ENCODE results near the gene MRPL3.

MRPL3 gene

DNA sequence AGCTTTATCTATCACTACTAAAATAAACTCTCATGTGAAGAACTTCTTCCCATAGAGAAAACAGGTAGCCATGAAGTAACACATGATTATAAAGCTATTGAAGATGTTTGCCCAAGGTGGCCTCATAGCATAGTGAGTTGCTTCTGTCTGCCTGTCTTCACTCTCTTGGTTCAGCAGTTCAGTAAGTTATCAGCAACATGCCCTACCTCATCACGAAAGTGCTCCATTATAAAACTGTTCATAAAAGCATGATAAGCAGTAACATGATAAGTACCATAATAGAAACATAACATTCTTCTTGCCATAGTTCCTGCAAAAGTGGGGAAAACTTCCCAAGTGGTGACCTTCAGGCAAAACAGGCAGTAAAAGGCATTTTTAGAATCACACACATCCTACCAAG lies 45.6 kb downstream of the MRPL3 start:
- no peak for ATAC-seq (ENCODE audit: low read depth)
- no peak overlapping the region for H3K4me3 ChIP-seq (ENCODE audit: severe bottlenecking)
- peaks cover 26% of the 10 kb centered on the region for H3K36me3 ChIP-seq (ENCODE audit: low read depth)
- H3K4me1 ChIP-seq (ENCODE audit: insufficient read depth, poor library complexity, severe bottlenecking) = no peaks in the 10 kb centered on the region
- DNase-seq (ENCODE audit: low spot score) = no peak
- H3K27me3 ChIP-seq (ENCODE audit: insufficient read depth, poor library complexity, severe bottlenecking) = no peaks in the 10 kb centered on the region
- no peaks in the 10 kb centered on the region for H3K9me3 ChIP-seq (ENCODE audit: severe bottlenecking)
- TF ChIP-seq, protein P1, sequence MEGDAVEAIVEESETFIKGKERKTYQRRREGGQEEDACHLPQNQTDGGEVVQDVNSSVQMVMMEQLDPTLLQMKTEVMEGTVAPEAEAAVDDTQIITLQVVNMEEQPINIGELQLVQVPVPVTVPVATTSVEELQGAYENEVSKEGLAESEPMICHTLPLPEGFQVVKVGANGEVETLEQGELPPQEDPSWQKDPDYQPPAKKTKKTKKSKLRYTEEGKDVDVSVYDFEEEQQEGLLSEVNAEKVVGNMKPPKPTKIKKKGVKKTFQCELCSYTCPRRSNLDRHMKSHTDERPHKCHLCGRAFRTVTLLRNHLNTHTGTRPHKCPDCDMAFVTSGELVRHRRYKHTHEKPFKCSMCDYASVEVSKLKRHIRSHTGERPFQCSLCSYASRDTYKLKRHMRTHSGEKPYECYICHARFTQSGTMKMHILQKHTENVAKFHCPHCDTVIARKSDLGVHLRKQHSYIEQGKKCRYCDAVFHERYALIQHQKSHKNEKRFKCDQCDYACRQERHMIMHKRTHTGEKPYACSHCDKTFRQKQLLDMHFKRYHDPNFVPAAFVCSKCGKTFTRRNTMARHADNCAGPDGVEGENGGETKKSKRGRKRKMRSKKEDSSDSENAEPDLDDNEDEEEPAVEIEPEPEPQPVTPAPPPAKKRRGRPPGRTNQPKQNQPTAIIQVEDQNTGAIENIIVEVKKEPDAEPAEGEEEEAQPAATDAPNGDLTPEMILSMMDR (IDR thresholded peaks at IDR 0.05; ENCODE audit: poor library complexity, severe bottlenecking) = no peak
- H3K27ac ChIP-seq (ENCODE audit: poor library complexity, severe bottlenecking) = no peak overlapping the region

DNA sequence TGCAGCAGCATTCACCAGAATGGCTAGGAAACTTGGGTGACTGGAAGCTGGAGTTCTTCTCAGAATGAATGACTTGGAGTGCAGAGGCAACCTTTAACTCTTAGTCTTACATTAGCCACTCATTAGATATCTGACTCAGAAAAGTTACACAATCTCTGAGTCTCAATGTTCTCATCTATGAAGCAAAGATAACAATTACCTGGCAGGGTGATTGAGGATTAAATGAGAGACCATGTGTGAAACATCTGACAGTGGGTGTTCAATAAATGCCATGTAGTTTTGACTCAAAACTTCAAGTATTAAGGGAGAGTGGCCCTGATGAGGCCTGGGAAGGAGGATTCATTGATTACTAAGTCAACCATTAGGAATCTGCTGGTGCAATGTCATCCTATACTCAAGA lies 48.3 kb downstream of the MRPL3 start:
- H3K4me3 ChIP-seq (ENCODE audit: severe bottlenecking) = no peak overlapping the region
- ATAC-seq (ENCODE audit: low read depth) (peak; percentile 84), DNase-seq (ENCODE audit: low spot score) (no peak)
- TF ChIP-seq, protein P1 (IDR thresholded peaks at IDR 0.05; ENCODE audit: poor library complexity, severe bottlenecking) = no peak
- H3K27ac ChIP-seq (ENCODE audit: poor library complexity, severe bottlenecking) = no peak overlapping the region
- no peaks in the 10 kb centered on the region for H3K27me3 ChIP-seq (ENCODE audit: insufficient read depth, poor library complexity, severe bottlenecking)
- peaks cover 4% of the 10 kb centered on the region for H3K36me3 ChIP-seq (ENCODE audit: low read depth)
- no peaks in the 10 kb centered on the region for H3K4me1 ChIP-seq (ENCODE audit: insufficient read depth, poor library complexity, severe bottlenecking)
- no peaks in the 10 kb centered on the region for H3K9me3 ChIP-seq (ENCODE audit: severe bottlenecking)

DNA sequence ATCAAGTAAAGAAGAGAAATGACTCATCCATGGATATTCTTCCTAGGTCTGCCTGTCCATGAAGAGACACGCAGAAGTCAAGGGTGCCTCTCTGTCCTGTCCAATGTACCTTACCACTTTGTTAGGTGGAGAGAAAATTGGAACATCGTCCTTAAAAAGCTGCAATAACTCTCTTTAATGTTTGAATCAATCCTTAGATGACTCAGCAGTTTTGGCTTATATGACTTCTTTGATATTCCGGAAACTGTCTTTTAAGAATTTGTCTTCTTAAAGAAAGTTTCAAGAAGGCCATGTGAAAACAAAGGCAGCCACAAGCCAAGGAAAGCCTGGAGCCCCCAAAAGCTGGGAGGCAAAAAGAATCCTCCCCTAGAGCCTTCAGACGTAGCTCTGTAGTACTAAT lies 49.2 kb downstream of the MRPL3 start:
- Histone ChIP-seq H3K27ac (ENCODE audit: poor library complexity, severe bottlenecking) (no peak overlapping the region), H3K4me1 (ENCODE audit: insufficient read depth, poor library complexity, severe bottlenecking) (no peaks in the 10 kb centered on the region), H3K36me3 (ENCODE audit: low read depth) (no peaks in the 10 kb centered on the region), H3K9me3 (ENCODE audit: severe bottlenecking) (no peaks in the 10 kb centered on the region), H3K27me3 (ENCODE audit: insufficient read depth, poor library complexity, severe bottlenecking) (no peaks in the 10 kb centered on the region), H3K4me3 (ENCODE audit: severe bottlenecking) (no peak overlapping the region)
- ATAC-seq (ENCODE audit: low read depth) (no peak), DNase-seq (ENCODE audit: low spot score) (no peak)
- TF ChIP-seq, protein P1 (IDR thresholded peaks at IDR 0.05; ENCODE audit: poor library complexity, severe bottlenecking) = no peak

DNA sequence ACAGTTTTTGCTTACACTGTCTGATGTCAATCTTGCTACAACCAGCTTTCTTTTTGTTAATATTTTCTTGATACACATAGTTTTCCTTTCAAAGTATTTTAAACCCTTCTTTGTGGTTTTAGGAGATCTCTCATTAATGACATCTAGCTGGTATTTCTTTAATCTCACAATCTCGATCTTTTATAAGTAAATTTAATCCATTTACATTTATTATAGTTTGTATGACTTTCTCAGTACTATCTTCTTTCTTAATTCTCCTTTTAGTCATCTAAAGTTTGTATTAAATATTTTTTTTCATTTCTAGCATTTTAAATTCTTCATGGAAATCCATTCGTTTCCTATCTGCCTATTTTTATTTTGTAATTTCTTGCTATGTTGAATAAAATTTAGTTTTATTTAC lies 55.4 kb downstream of the MRPL3 start:
- Histone ChIP-seq H3K4me1 (ENCODE audit: insufficient read depth, poor library complexity, severe bottlenecking) (no peaks in the 10 kb centered on the region), H3K27ac (ENCODE audit: poor library complexity, severe bottlenecking) (no peak overlapping the region), H3K4me3 (ENCODE audit: severe bottlenecking) (no peak overlapping the region), H3K27me3 (ENCODE audit: insufficient read depth, poor library complexity, severe bottlenecking) (no peaks in the 10 kb centered on the region), H3K36me3 (ENCODE audit: low read depth) (no peaks in the 10 kb centered on the region), H3K9me3 (ENCODE audit: severe bottlenecking) (peaks cover 4% of the 10 kb centered on the region)
- TF ChIP-seq, protein P1 (IDR thresholded peaks at IDR 0.05; ENCODE audit: poor library complexity, severe bottlenecking) = no peak
- no peak for DNase-seq (ENCODE audit: low spot score)
- no peak for ATAC-seq (ENCODE audit: low read depth)

DNA sequence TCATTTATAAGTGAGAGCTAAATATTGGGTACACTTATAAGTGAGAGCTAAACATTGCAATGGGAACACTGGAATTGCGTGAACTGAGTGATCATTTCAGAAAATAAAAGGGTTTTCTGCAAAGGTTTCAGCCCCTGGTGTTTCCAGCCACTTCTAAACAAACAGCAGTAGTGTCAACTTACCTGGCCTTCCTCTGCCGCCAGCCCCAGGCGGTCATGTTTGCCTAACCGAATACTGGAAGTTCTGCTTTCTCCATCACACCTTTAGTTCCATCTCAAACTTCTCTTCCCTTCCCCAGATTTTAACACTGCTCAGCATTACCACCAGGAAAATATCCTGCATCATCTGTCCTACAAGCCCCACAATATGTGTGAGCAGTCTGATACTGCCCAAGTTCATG lies 58.6 kb downstream of the MRPL3 start:
- DNase-seq (ENCODE audit: low spot score) = no peak
- Histone ChIP-seq H3K9me3 (ENCODE audit: severe bottlenecking) (peaks cover 4% of the 10 kb centered on the region), H3K4me3 (ENCODE audit: severe bottlenecking) (no peak overlapping the region), H3K36me3 (ENCODE audit: low read depth) (no peaks in the 10 kb centered on the region), H3K27ac (ENCODE audit: poor library complexity, severe bottlenecking) (no peak overlapping the region), H3K4me1 (ENCODE audit: insufficient read depth, poor library complexity, severe bottlenecking) (no peaks in the 10 kb centered on the region), H3K27me3 (ENCODE audit: insufficient read depth, poor library complexity, severe bottlenecking) (no peaks in the 10 kb centered on the region)
- no peak for ATAC-seq (ENCODE audit: low read depth)
- TF ChIP-seq, protein P1 (IDR thresholded peaks at IDR 0.05; ENCODE audit: poor library complexity, severe bottlenecking) = no peak
